Retina (tissue), 1 donor: ENCODE data around the gene CRB2.

ENCODE experiments used
- DNase-seq: peaks from one replicate; pipeline ENCODE4 v3.0.0-alpha.2; 2016

Gene CRB2

GRCh38 chr9:123365881-123366528 is 10.0 kb downstream of the CRB2 start:
- DNase-seq = no peak

GRCh38 chr9:123368023-123368422 is 12.0 kb downstream of the CRB2 start:
- no peak for DNase-seq

GRCh38 chr9:123368536-123369153 is 12.6 kb downstream of the CRB2 start:
- no peak for DNase-seq

- no peak for DNase-seq
These were observed 13.3 kb downstream of the CRB2 start for GRCh38 chr9:123369296-123369695.

GRCh38 chr9:123370108-123370507 is 14.1 kb downstream of the CRB2 start:
- no peak for DNase-seq

GRCh38 chr9:123370526-123371227 is 14.7 kb downstream of the CRB2 start:
- no peak for DNase-seq

GRCh38 chr9:123371228-123371584 is 15.2 kb downstream of the CRB2 start:
- DNase-seq = no peak

GRCh38 chr9:123371805-123372590 is 16.0 kb downstream of the CRB2 start:
- DNase-seq = no peak

- DNase-seq = no peak
These were observed 16.9 kb downstream of the CRB2 start for GRCh38 chr9:123372766-123373446.

GRCh38 chr9:123373447-123373923 is 17.5 kb downstream of the CRB2 start:
- DNase-seq = no peak

GRCh38 chr9:123373946-123374345 is 17.9 kb downstream of the CRB2 start:
- peak; percentile 83 for DNase-seq

- DNase-seq = peak; percentile 62
These were observed 19.6 kb downstream of the CRB2 start for GRCh38 chr9:123375469-123376132.

- no peak for DNase-seq
These were observed 20.4 kb downstream of the CRB2 start for GRCh38 chr9:123376218-123377071.

GRCh38 chr9:123377211-123377971 is 21.4 kb downstream of the CRB2 start:
- DNase-seq = peak; percentile 81

- no peak for DNase-seq
These were observed 22.0 kb downstream of the CRB2 start for GRCh38 chr9:123378025-123378424.

GRCh38 chr9:123378956-123379660 is 23.1 kb downstream of the CRB2 start:
- no peak for DNase-seq

GRCh38 chr9:123380852-123381705 is 25.1 kb downstream of the CRB2 start:
- no peak for DNase-seq

GRCh38 chr9:123382653-123383511 is 26.9 kb downstream of the CRB2 start:
- no peak for DNase-seq
